GM12801 (cell line): ENCODE measurements around the gene CIDEB.

Source experiments
- CTCF ChIP-seq: IDR thresholded peaks from one replicate; pipeline ENCODE4 v1.5.1; 2011; ENCODE audit warnings: control low read depth; ENCODE audit not compliant: insufficient read length; ENCODE audit errors: extremely low read depth

Gene CIDEB

GRCh38 chr14:24337144-24337823 is 29.5 kb upstream of the CIDEB start:
- no peak for TF ChIP-seq CTCF

GRCh38 chr14:24335461-24336171 is 27.8 kb upstream of the CIDEB start:
- no peak for TF ChIP-seq CTCF

- TF ChIP-seq CTCF = no peak
These were observed 26.9 kb upstream of the CIDEB start, which contains the start of gene ADCY4 for GRCh38 chr14:24334431-24335291. ADCY4 (minus strand) TSS chr14:24335071; CDS start chr14:24334652, 419 bp downstream.

- TF ChIP-seq CTCF = no peak
These were observed 24.7 kb upstream of the CIDEB start for GRCh38 chr14:24332268-24332993.

- no peak for TF ChIP-seq CTCF
These were observed 24.0 kb upstream of the CIDEB start for GRCh38 chr14:24331731-24332267.

- TF ChIP-seq CTCF = no peak
These were observed 23.3 kb upstream of the CIDEB start for GRCh38 chr14:24330973-24331674.
